Measurements from ENCODE around the gene SURF2. TPM values are rescaled to one million over a fixed set of nuclear protein-coding genes. Genes with fewer than 3 reads are reported as not detected.

The SURF2 gene
- total RNA-seq, 1 experiment from 2014 or later: 103 TPM

DNA sequence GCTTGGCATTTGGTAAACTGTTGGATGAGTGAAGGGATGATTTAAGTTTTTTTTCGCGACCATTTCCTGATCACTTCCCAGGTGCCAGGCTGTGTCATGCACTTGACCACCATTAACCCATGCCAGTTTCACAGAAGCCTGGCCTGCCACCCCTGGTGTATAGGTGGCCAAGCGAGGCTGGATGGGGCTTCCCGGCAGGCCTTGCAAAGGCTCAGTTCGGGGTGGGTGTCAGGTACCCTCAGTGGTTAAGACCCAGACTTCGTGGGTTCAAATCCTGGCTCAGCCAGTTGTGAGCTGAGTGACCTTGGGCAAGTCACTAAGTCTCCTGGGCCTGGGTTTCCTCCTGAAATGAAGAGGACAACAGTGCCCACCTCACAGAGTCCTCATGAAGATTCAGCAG lies 10.8 kb upstream of the SURF2 start:
- intact Hi-C loops (cut with micrococcal nuclease): no loop called here

GRCh38 chr9:133346021-133346785 lies 10.1 kb upstream of the SURF2 start:
- Histone ChIP-seq H3K27ac (ENCODE audit: low read length) (no peak overlapping the region), H3F3A (ENCODE audit: low read length, unreplicated experiment) (peaks cover 6% of the 10 kb centered on the region), H2AFZ (ENCODE audit: low read length) (peak overlapping the region; percentile 57; the same call in 1 of the 2 replicates), H3K9me2 (replicated peaks; ENCODE audit: low read length) (no peaks in the 10 kb centered on the region), H4K20me1 (ENCODE audit: low read length) (peaks cover 19% of the 10 kb centered on the region), H3K9me3 (ENCODE audit: low read length) (no peaks in the 10 kb centered on the region), H3K4me3 (ENCODE audit: low read length) (peak overlapping the region; percentile 85), H3K36me3 (ENCODE audit: low read depth, low read length) (peaks cover 28% of the 10 kb centered on the region), H3K79me2 (ENCODE audit: low read length) (peaks cover 48% of the 10 kb centered on the region), H3K4me1 (ENCODE audit: insufficient read depth, low read length) (peaks cover 13% of the 10 kb centered on the region), H3K4me2 (ENCODE audit: low read length) (peak overlapping the region; percentile 88), H3K9ac (ENCODE audit: low read length) (peak overlapping the region; percentile 100; the same call in 1 of the 2 replicates), H3K27me3 (ENCODE audit: low read length) (no peaks in the 10 kb centered on the region)
- DNase-seq (no peak), ATAC-seq (no peak)
- intact Hi-C loops (cut with micrococcal nuclease): no loop called here
- CTCF ChIA-PET: no interaction called here
- no TSS peak for BruUV-seq (replicated peaks)
- POLR2A ChIA-PET (ENCODE audit: unreplicated experiment): interaction anchor here (0.7 kb wide), 1 partner anchor 10 kb away, joined by 4 read pairs; the partner anchor contains the start of gene SURF1
- no peak for TF ChIP-seq EZH2phosphoT487 (IDR thresholded peaks at IDR 0.05; ENCODE audit: borderline replicate concordance, low read length)
- TF ChIP-seq, protein P1, sequence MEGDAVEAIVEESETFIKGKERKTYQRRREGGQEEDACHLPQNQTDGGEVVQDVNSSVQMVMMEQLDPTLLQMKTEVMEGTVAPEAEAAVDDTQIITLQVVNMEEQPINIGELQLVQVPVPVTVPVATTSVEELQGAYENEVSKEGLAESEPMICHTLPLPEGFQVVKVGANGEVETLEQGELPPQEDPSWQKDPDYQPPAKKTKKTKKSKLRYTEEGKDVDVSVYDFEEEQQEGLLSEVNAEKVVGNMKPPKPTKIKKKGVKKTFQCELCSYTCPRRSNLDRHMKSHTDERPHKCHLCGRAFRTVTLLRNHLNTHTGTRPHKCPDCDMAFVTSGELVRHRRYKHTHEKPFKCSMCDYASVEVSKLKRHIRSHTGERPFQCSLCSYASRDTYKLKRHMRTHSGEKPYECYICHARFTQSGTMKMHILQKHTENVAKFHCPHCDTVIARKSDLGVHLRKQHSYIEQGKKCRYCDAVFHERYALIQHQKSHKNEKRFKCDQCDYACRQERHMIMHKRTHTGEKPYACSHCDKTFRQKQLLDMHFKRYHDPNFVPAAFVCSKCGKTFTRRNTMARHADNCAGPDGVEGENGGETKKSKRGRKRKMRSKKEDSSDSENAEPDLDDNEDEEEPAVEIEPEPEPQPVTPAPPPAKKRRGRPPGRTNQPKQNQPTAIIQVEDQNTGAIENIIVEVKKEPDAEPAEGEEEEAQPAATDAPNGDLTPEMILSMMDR (conservative IDR thresholded peaks at IDR 0.05; ENCODE audit: low read depth, low read length): no peak
- no peak for TF ChIP-seq EZH2 (IDR thresholded peaks at IDR 0.05; ENCODE audit: low read length, unreplicated experiment)

More for the DNA sequence above, 10.8 kb upstream of the SURF2 start:
- Histone ChIP-seq H3K4me1 (ENCODE audit: insufficient read depth, low read length) (peaks cover 13% of the 10 kb centered on the region), H3K79me2 (ENCODE audit: low read length) (peaks cover 48% of the 10 kb centered on the region), H2AFZ (ENCODE audit: low read length) (no peak overlapping the region), H3K27me3 (ENCODE audit: low read length) (no peaks in the 10 kb centered on the region), H3K36me3 (ENCODE audit: low read depth, low read length) (peaks cover 22% of the 10 kb centered on the region), H3K9me3 (ENCODE audit: low read length) (no peaks in the 10 kb centered on the region), H3K9me2 (replicated peaks; ENCODE audit: low read length) (no peaks in the 10 kb centered on the region), H3K4me2 (ENCODE audit: low read length) (no peak overlapping the region), H3K27ac (ENCODE audit: low read length) (no peak overlapping the region), H3F3A (ENCODE audit: low read length, unreplicated experiment) (peaks cover 3% of the 10 kb centered on the region), H3K4me3 (ENCODE audit: low read length) (no peak overlapping the region), H4K20me1 (ENCODE audit: low read length) (peaks cover 19% of the 10 kb centered on the region), H3K9ac (ENCODE audit: low read length) (no peak overlapping the region)
- CTCF ChIA-PET: no interaction called here
- ATAC-seq (no peak), DNase-seq (no peak)
- BruUV-seq (replicated peaks): no TSS peak
- POLR2A ChIA-PET (ENCODE audit: unreplicated experiment): no interaction called here
- TF ChIP-seq, protein P1 (conservative IDR thresholded peaks at IDR 0.05; ENCODE audit: low read depth, low read length): no peak
- TF ChIP-seq EZH2phosphoT487 (IDR thresholded peaks at IDR 0.05; ENCODE audit: borderline replicate concordance, low read length): no peak
- TF ChIP-seq EZH2 (IDR thresholded peaks at IDR 0.05; ENCODE audit: low read length, unreplicated experiment): no peak

- no peaks in the 10 kb centered on the region for H3K27me3 ChIP-seq (ENCODE audit: low read length)
- H3K4me2 ChIP-seq (ENCODE audit: low read length): peak overlapping the region; percentile 93
- intact Hi-C loops (cut with micrococcal nuclease): no loop called here
- peaks cover 6% of the 10 kb centered on the region for H3F3A ChIP-seq (ENCODE audit: low read length, unreplicated experiment)
- peak; percentile 18 for DNase-seq
- ChIA-PET POLR2A (ENCODE audit: unreplicated experiment) (no interaction called here), CTCF (no interaction called here)
- H3K9me2 ChIP-seq (replicated peaks; ENCODE audit: low read length): no peaks in the 10 kb centered on the region
- peak overlapping the region; percentile 100 for H3K4me3 ChIP-seq (ENCODE audit: low read length)
- H4K20me1 ChIP-seq (ENCODE audit: low read length): peaks cover 24% of the 10 kb centered on the region
- H2AFZ ChIP-seq (ENCODE audit: low read length): peak overlapping the region; percentile 63
- H3K79me2 ChIP-seq (ENCODE audit: low read length): peaks cover 48% of the 10 kb centered on the region
- no TSS peak for BruUV-seq (replicated peaks)
- H3K9me3 ChIP-seq (ENCODE audit: low read length): no peaks in the 10 kb centered on the region
- peak overlapping the region; percentile 100 for H3K9ac ChIP-seq (ENCODE audit: low read length)
- peak; percentile 34 for ATAC-seq
- TF ChIP-seq, protein P1 (conservative IDR thresholded peaks at IDR 0.05; ENCODE audit: low read depth, low read length): no peak
- TF ChIP-seq EZH2 (IDR thresholded peaks at IDR 0.05; ENCODE audit: low read length, unreplicated experiment) (no peak), EZH2phosphoT487 (IDR thresholded peaks at IDR 0.05; ENCODE audit: borderline replicate concordance, low read length) (no peak)
- 0 out of 2 replicates have a peak overlapping the region, but pooled peaks have one; percentile 18 for H3K27ac ChIP-seq (ENCODE audit: low read length)
- H3K36me3 ChIP-seq (ENCODE audit: low read depth, low read length): peaks cover 41% of the 10 kb centered on the region
- peaks cover 13% of the 10 kb centered on the region for H3K4me1 ChIP-seq (ENCODE audit: insufficient read depth, low read length)
Measured at GRCh38 chr9:133347515-133347984, 8.8 kb upstream of the SURF2 start.
